ENCODE data around the gene DDO.

The DDO gene

GRCh38 chr6:110412360-110412759 is 3.0 kb downstream of the DDO start:
- no peak for DNase-seq (ENCODE audit: low read depth, low spot score)
- Histone ChIP-seq H3K27ac (no peak overlapping the region), H3K9me3 (ENCODE audit: low read depth, low read length) (no peaks in the 10 kb centered on the region), H3K9ac (ENCODE audit: insufficient read length) (no peak overlapping the region), H3K36me3 (ENCODE audit: insufficient read depth, low read length) (no peaks in the 10 kb centered on the region), H3K4me3 (no peak overlapping the region)
- TF ChIP-seq POLR2AphosphoS5 (IDR thresholded peaks at IDR 0.05; ENCODE audit: borderline replicate concordance, low read depth, low read length) (no peak), FOXP2 (optimal IDR thresholded peaks at IDR 0.05; ENCODE audit: control extremely low read depth, extremely low read length, insufficient read depth) (no peak), EZH2 (IDR thresholded peaks at IDR 0.05) (no peak)

GRCh38 chr6:110410511-110410910 is 4.9 kb downstream of the DDO start:
- no peak for TF ChIP-seq POLR2AphosphoS5 (IDR thresholded peaks at IDR 0.05; ENCODE audit: borderline replicate concordance, low read depth, low read length)
- no peak for DNase-seq (ENCODE audit: low read depth, low spot score)
- H3K9ac ChIP-seq (ENCODE audit: insufficient read length) = no peak overlapping the region
- no peaks in the 10 kb centered on the region for H3K9me3 ChIP-seq (ENCODE audit: low read depth, low read length)
- H3K4me3 ChIP-seq = no peak overlapping the region
- no peak overlapping the region for H3K27ac ChIP-seq
- H3K36me3 ChIP-seq (ENCODE audit: insufficient read depth, low read length) = no peaks in the 10 kb centered on the region

- Histone ChIP-seq H3K9me3 (ENCODE audit: low read depth, low read length) (no peaks in the 10 kb centered on the region), H3K9ac (ENCODE audit: insufficient read length) (no peak overlapping the region), H3K27ac (no peak overlapping the region), H3K36me3 (ENCODE audit: insufficient read depth, low read length) (no peaks in the 10 kb centered on the region), H3K4me3 (no peak overlapping the region)
- DNase-seq (ENCODE audit: low read depth, low spot score) = no peak
- TF ChIP-seq POLR2AphosphoS5 (IDR thresholded peaks at IDR 0.05; ENCODE audit: borderline replicate concordance, low read depth, low read length) (no peak), FOXP2 (optimal IDR thresholded peaks at IDR 0.05; ENCODE audit: control extremely low read depth, extremely low read length, insufficient read depth) (no peak), EZH2 (IDR thresholded peaks at IDR 0.05) (no peak)
Observed at GRCh38 chr6:110409794-110410193, 5.6 kb downstream of the DDO start.

- no peaks in the 10 kb centered on the region for H3K9me3 ChIP-seq (ENCODE audit: low read depth, low read length)
- H3K36me3 ChIP-seq (ENCODE audit: insufficient read depth, low read length) = no peaks in the 10 kb centered on the region
- no peak for TF ChIP-seq POLR2AphosphoS5 (IDR thresholded peaks at IDR 0.05; ENCODE audit: borderline replicate concordance, low read depth, low read length)
- no peak overlapping the region for H3K4me3 ChIP-seq
- no peak for DNase-seq (ENCODE audit: low read depth, low spot score)
- no peak overlapping the region for H3K9ac ChIP-seq (ENCODE audit: insufficient read length)
- H3K27ac ChIP-seq = no peak overlapping the region
Observed at GRCh38 chr6:110408901-110409300, 6.5 kb downstream of the DDO start.

- H3K27ac ChIP-seq = no peak overlapping the region
- no peak overlapping the region for H3K9ac ChIP-seq (ENCODE audit: insufficient read length)
- no peak for DNase-seq (ENCODE audit: low read depth, low spot score)
- H3K4me3 ChIP-seq = no peak overlapping the region
- H3K36me3 ChIP-seq (ENCODE audit: insufficient read depth, low read length) = no peaks in the 10 kb centered on the region
- TF ChIP-seq EZH2 (IDR thresholded peaks at IDR 0.05) (no peak), POLR2AphosphoS5 (IDR thresholded peaks at IDR 0.05; ENCODE audit: borderline replicate concordance, low read depth, low read length) (no peak), FOXP2 (optimal IDR thresholded peaks at IDR 0.05; ENCODE audit: control extremely low read depth, extremely low read length, insufficient read depth) (no peak)
- H3K9me3 ChIP-seq (ENCODE audit: low read depth, low read length) = no peaks in the 10 kb centered on the region
Observed at GRCh38 chr6:110404607-110405006, 10.8 kb downstream of the DDO start.

- no peak for DNase-seq (ENCODE audit: low read depth, low spot score)
Observed at GRCh38 chr6:110401585-110402176, 13.7 kb downstream of the DDO start.

GRCh38 chr6:110400208-110400607 is 15.2 kb downstream of the DDO start:
- no peak for DNase-seq (ENCODE audit: low read depth, low spot score)
- no peak for TF ChIP-seq FOXP2 (optimal IDR thresholded peaks at IDR 0.05; ENCODE audit: control extremely low read depth, extremely low read length, insufficient read depth)
- TF ChIP-seq POLR2AphosphoS5 (IDR thresholded peaks at IDR 0.05; ENCODE audit: borderline replicate concordance, low read depth, low read length) = no peak
- TF ChIP-seq EZH2 (IDR thresholded peaks at IDR 0.05) = no peak
- H3K36me3 ChIP-seq (ENCODE audit: insufficient read depth, low read length) = no peaks in the 10 kb centered on the region
- no peak overlapping the region for H3K27ac ChIP-seq
- no peak overlapping the region for H3K4me3 ChIP-seq
- H3K9me3 ChIP-seq (ENCODE audit: low read depth, low read length) = no peaks in the 10 kb centered on the region
- H3K9ac ChIP-seq (ENCODE audit: insufficient read length) = no peak overlapping the region

More at GRCh38 chr6:110401585-110402176, 13.7 kb downstream of the DDO start:
- Histone ChIP-seq H3K36me3 (ENCODE audit: insufficient read depth, low read length) (no peaks in the 10 kb centered on the region), H3K9ac (ENCODE audit: insufficient read length) (no peak overlapping the region), H3K9me3 (ENCODE audit: low read depth, low read length) (no peaks in the 10 kb centered on the region), H3K27ac (no peak overlapping the region), H3K4me3 (no peak overlapping the region)
- TF ChIP-seq FOXP2 (optimal IDR thresholded peaks at IDR 0.05; ENCODE audit: control extremely low read depth, extremely low read length, insufficient read depth) = no peak

- Histone ChIP-seq H3K4me3 (no peak overlapping the region), H3K9ac (ENCODE audit: insufficient read length) (no peak overlapping the region), H3K9me3 (ENCODE audit: low read depth, low read length) (no peaks in the 10 kb centered on the region), H3K27ac (peak overlapping the region; percentile 37), H3K36me3 (ENCODE audit: insufficient read depth, low read length) (no peaks in the 10 kb centered on the region)
- TF ChIP-seq FOXP2 (optimal IDR thresholded peaks at IDR 0.05; ENCODE audit: control extremely low read depth, extremely low read length, insufficient read depth) (no peak), POLR2AphosphoS5 (IDR thresholded peaks at IDR 0.05; ENCODE audit: borderline replicate concordance, low read depth, low read length) (no peak), EZH2 (IDR thresholded peaks at IDR 0.05) (no peak)
- DNase-seq (ENCODE audit: low read depth, low spot score) = no peak
Observed at GRCh38 chr6:110399219-110400071, 15.9 kb downstream of the DDO start.

- Histone ChIP-seq H3K36me3 (ENCODE audit: insufficient read depth, low read length) (no peaks in the 10 kb centered on the region), H3K4me3 (no peak overlapping the region), H3K27ac (peak overlapping the region; percentile 37), H3K9ac (ENCODE audit: insufficient read length) (no peak overlapping the region), H3K9me3 (ENCODE audit: low read depth, low read length) (no peaks in the 10 kb centered on the region)
- DNase-seq (ENCODE audit: low read depth, low spot score) = no peak
- TF ChIP-seq POLR2AphosphoS5 (IDR thresholded peaks at IDR 0.05; ENCODE audit: borderline replicate concordance, low read depth, low read length) = no peak
- no peak for TF ChIP-seq EZH2 (IDR thresholded peaks at IDR 0.05)
- no peak for TF ChIP-seq FOXP2 (optimal IDR thresholded peaks at IDR 0.05; ENCODE audit: control extremely low read depth, extremely low read length, insufficient read depth)
Observed at GRCh38 chr6:110398778-110399177, 16.6 kb downstream of the DDO start.
